B cell (primary cell): ENCODE measurements around the gene RBM20. TPM values are rescaled to one million over a fixed set of nuclear protein-coding genes. Genes with fewer than 3 reads are reported as not detected.

Source experiments
- ATAC-seq: fragments of 200-7000 bp; cut with Tn5 transposase; one replicate; pipeline ENCODE4 v1.10.0; 2021; ENCODE audit warnings: low read depth, mild to moderate bottlenecking, moderate number of reproducible peaks, moderate library complexity
- CTCF ChIA-PET: fragments of 350-600 bp; sonication (Branson Sonifier 250); formaldehyde crosslinking; loops from one replicate; lab custom pipeline; 2021; ENCODE audit warnings: antibody characterized with exemption, inconsistent platforms; lab: Charles Lee
- POLR2A ChIA-PET: fragments of 350-600 bp; sonication (Branson Sonifier 250); formaldehyde crosslinking; loops from one replicate; lab custom pipeline; 2021; ENCODE audit warnings: antibody characterized with exemption; lab: Charles Lee
- DNase-seq: peaks from one replicate; pipeline ENCODE4 v3.0.0; 2013
- H2AFZ ChIP-seq: 2 replicates; pipeline ENCODE4 v1.6.1; 2012; ENCODE audit warnings: mild to moderate bottlenecking, low read depth, low read length; ENCODE audit not compliant: insufficient read depth, poor library complexity, severe bottlenecking
- H3K27ac ChIP-seq, 2 donors: 1 replicate in 1 of 2; 2 replicates in 1 of 2; pipeline ENCODE4 v1.5.1; 2012 to 2013; ENCODE audit warnings: low read length in 2 of 2, mild to moderate bottlenecking in 2 of 2, moderate library complexity in 1 of 2
- H3K27me3 ChIP-seq, 4 experiments: fragments of 200-600 bp in 1 of 4; sonication (generic) in 1 of 4; replicated peaks in 1 of 4; 1 replicate in 2 of 4; 2 replicates in 2 of 4; pipeline versions ENCODE4 v1.6.1 to v1.7.0; 2013 to 2016; ENCODE audit warnings: low read length in 3 of 4, mild to moderate bottlenecking in 2 of 4, mixed read lengths in 1 of 4, moderate library complexity in 1 of 4; ENCODE audit not compliant: insufficient read depth in 4 of 4, control insufficient read depth in 3 of 4; ENCODE audit errors: control extremely low read depth in 1 of 4
- H3K36me3 ChIP-seq, 2 experiments: replicated peaks in 1 of 2; 1 replicate in 1 of 2; 2 replicates in 1 of 2; pipeline versions ENCODE4 v1.6.1 to v1.7.1; 2013; ENCODE audit warnings: low read length in 1 of 2; ENCODE audit not compliant: insufficient read depth in 2 of 2, control insufficient read depth in 1 of 2; ENCODE audit errors: control extremely low read depth in 1 of 2, extremely low read depth in 1 of 2
- H3K4me1 ChIP-seq, 2 donors: fragments of 200-600 bp in 1 of 2; sonication (generic) in 1 of 2; 1 replicate in 1 of 2; 2 replicates in 1 of 2; pipeline versions ENCODE4 v1.5.1 to v1.6.1; 2013 to 2017; ENCODE audit warnings: low read length in 2 of 2; ENCODE audit not compliant: control insufficient read depth in 2 of 2, insufficient read depth in 2 of 2
- H3K4me2 ChIP-seq: replicated peaks from 2 replicates; pipeline ENCODE3; 2012; ENCODE audit warnings: mild to moderate bottlenecking, low read depth, low read length; ENCODE audit not compliant: poor library complexity, severe bottlenecking
- H3K4me3 ChIP-seq, 5 experiments: fragments of 200-600 bp in 1 of 5; sonication (generic) in 1 of 5; 1 replicate in 3 of 5; 2 replicates in 2 of 5; pipeline versions ENCODE4 v1.5.1 to v1.7.0; 2011 to 2016; ENCODE audit warnings: low read length in 4 of 5, mild to moderate bottlenecking in 4 of 5, low read depth in 2 of 5, control low read depth in 1 of 5, moderate library complexity in 1 of 5; ENCODE audit not compliant: insufficient read depth in 1 of 5; ENCODE audit errors: control extremely low read depth in 1 of 5, extremely low read depth in 1 of 5
- H3K79me2 ChIP-seq: fragments of 200-600 bp; sonication (generic); one replicate; pipeline ENCODE4 v1.6.0; 2016; ENCODE audit warnings: low read length; ENCODE audit not compliant: control insufficient read depth, insufficient read depth
- H3K9ac ChIP-seq: fragments of 200-600 bp; sonication (generic); 2 replicates; pipeline ENCODE4 v1.6.1; 2017; ENCODE audit warnings: mild to moderate bottlenecking, low read length, moderate library complexity
- H3K9me3 ChIP-seq, 3 donors: one replicate each; pipeline versions ENCODE4 v1.6.1 to v1.7.1; 2013; ENCODE audit warnings: low read length in 2 of 3; ENCODE audit not compliant: control insufficient read depth in 2 of 3, insufficient read depth in 1 of 3; ENCODE audit errors: control extremely low read depth in 1 of 3
- H4K20me1 ChIP-seq: 2 replicates; pipeline ENCODE4 v1.6.0; 2012; ENCODE audit warnings: mild to moderate bottlenecking, low read length; ENCODE audit not compliant: insufficient read depth, control insufficient read depth, poor library complexity, severe bottlenecking
- H3K27ac Mint-ChIP-seq: one replicate; pipeline ENCODE4 v1.8.0; 2021; ENCODE audit warnings: mixed read lengths
- H3K27me3 Mint-ChIP-seq: one replicate; pipeline ENCODE4 v1.8.0; 2021; ENCODE audit warnings: mixed read lengths
- H3K4me1 Mint-ChIP-seq: one replicate; pipeline ENCODE4 v1.8.0; 2021; ENCODE audit warnings: mixed read lengths
- H3K4me3 Mint-ChIP-seq: one replicate; pipeline ENCODE4 v1.8.0; 2021; ENCODE audit warnings: mixed read lengths
- H3K9me3 Mint-ChIP-seq: one replicate; pipeline ENCODE4 v1.8.0; 2022; ENCODE audit warnings: mixed read lengths; ENCODE audit not compliant: insufficient read depth
- EZH2 ChIP-seq: IDR thresholded peaks from 2 replicates; pipeline ENCODE4 v1.6.1; 2012; ENCODE audit warnings: borderline replicate concordance, low read depth, mild to moderate bottlenecking, moderate library complexity, low read length; ENCODE audit not compliant: insufficient read depth, poor library complexity, severe bottlenecking
- WGBS: methylation state at CpG from one replicate; pipeline ENCODE4 v1.1.5; 2013; ENCODE audit warnings: missing lambda C conversion rate; ENCODE audit not compliant: insufficient coverage; 5-methylcytosine and 5-hydroxymethylcytosine counted together
- intact Hi-C: fragments of 100-400 bp; cut with micrococcal nuclease; formaldehyde crosslinking; loops from one replicate; pipeline ENCODE4 v1.10.0; 2022
- polyA plus RNA-seq: library from polyadenylated mRNA; depleted of rRNA; stranded (reverse); fragments of >200 nt; gene quantifications from 2 replicates; pipeline ENCODE4 v1.2.3, GENCODE V29; 2012
- total RNA-seq, 2 donors: library from RNA; stranded (reverse); fragments of 120-200 nt in 1 of 2; gene quantifications; 1 replicate in 1 of 2; 2 replicates in 1 of 2; pipeline versions ENCODE4 v1.2.3 to v1.2.4, GENCODE V29; 2013 to 2022
- TF ChIP-seq, protein P1 (sequence below): fragments of 200-600 bp; IDR thresholded peaks from one replicate; pipeline ENCODE4 v1.8.0; 2022; ENCODE audit warnings: antibody characterized with exemption, mild to moderate bottlenecking

RBM20 gene
- total and polyA plus RNA-seq, 2 donors (not counting 1 experiment from before 2014, with no cell fraction given): not detected

DNA sequence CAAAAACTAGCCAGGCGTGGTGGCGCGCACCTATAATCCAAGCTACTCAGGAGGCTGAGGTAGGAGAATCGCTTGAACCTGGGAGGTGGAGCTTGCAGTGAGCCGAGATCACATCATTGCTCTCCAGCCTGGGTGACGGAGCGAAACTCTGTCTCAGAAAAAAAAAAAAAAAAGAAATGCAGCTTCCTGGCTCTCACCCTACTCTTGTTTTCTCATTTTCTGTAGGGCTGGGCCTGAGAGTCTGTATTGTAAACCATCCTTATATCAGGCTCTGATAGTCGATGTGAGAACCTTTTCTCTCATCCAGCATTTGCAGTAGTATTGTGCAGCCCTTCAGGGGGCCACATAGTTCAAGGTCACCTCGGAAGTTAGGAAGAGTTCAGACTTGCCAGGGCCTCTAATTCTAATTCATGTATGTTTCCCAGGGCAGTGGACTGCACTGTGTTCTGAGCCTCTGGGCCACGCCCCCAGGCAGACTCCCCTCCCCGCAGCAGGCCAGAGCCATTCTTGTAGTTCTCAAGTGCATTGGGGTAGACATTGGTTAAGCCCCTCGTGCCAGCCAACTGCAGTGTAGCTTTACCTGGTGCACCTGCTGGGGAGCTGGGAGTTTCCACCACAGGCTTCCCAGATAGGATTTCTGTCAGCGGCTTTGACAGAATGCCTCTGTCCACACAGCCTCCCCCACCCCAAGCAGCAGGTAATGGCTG, 189.3 kb downstream of the RBM20 start:
- Histone ChIP-seq H3K27ac (no peak overlapping the region), H3K4me3 (no peak overlapping the region), H3K79me2 (no peaks in the 10 kb centered on the region), H2AFZ (no peak overlapping the region), H4K20me1 (no peaks in the 10 kb centered on the region), H3K4me2 (no peak overlapping the region), H3K9me3 (no peaks in the 10 kb centered on the region), H3K36me3 (no peaks in the 10 kb centered on the region), H3K4me1 (peaks cover 18 to 34% of the 10 kb centered on the region in 2 donors), H3K27me3 (no peaks in the 10 kb centered on the region), H3K9ac (no peak overlapping the region)
- Mint-ChIP-seq H3K27me3 (no peaks in the 10 kb centered on the region), H3K4me3 (no peak overlapping the region), H3K4me1 (peaks cover 36% of the 10 kb centered on the region), H3K9me3 (no peaks in the 10 kb centered on the region), H3K27ac (no peak overlapping the region)
- intact Hi-C loops: no loop called here
- WGBS: 96% methylated on average over 5 of the region's 13 CpGs
- TF ChIP-seq, protein P1, sequence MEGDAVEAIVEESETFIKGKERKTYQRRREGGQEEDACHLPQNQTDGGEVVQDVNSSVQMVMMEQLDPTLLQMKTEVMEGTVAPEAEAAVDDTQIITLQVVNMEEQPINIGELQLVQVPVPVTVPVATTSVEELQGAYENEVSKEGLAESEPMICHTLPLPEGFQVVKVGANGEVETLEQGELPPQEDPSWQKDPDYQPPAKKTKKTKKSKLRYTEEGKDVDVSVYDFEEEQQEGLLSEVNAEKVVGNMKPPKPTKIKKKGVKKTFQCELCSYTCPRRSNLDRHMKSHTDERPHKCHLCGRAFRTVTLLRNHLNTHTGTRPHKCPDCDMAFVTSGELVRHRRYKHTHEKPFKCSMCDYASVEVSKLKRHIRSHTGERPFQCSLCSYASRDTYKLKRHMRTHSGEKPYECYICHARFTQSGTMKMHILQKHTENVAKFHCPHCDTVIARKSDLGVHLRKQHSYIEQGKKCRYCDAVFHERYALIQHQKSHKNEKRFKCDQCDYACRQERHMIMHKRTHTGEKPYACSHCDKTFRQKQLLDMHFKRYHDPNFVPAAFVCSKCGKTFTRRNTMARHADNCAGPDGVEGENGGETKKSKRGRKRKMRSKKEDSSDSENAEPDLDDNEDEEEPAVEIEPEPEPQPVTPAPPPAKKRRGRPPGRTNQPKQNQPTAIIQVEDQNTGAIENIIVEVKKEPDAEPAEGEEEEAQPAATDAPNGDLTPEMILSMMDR: no peak
- no peak for TF ChIP-seq EZH2
- ATAC-seq (no peak), DNase-seq (no peak)
- ChIA-PET CTCF (interaction anchor here (0.8 to 2.7 kb wide), 4 partner anchors 8 to 35 kb away, joined by 3 to 13 read pairs (median 4); no protein-coding TSS in a partner anchor), POLR2A (interaction anchor here (0.6 kb wide), 1 partner anchor 232 kb away, joined by 3 read pairs; no protein-coding TSS in a partner anchor)

- Histone ChIP-seq H4K20me1 (no peaks in the 10 kb centered on the region), H3K4me2 (no peak overlapping the region), H3K4me3 (no peak overlapping the region), H3K36me3 (no peaks in the 10 kb centered on the region), H3K4me1 (peaks cover 18 to 34% of the 10 kb centered on the region in 2 donors), H3K9me3 (no peaks in the 10 kb centered on the region), H3K79me2 (no peaks in the 10 kb centered on the region), H3K27me3 (no peaks in the 10 kb centered on the region), H3K27ac (no peak overlapping the region), H3K9ac (no peak overlapping the region), H2AFZ (no peak overlapping the region)
- H3K4me3 Mint-ChIP-seq: no peak overlapping the region
- no peak for ATAC-seq
- no peaks in the 10 kb centered on the region for H3K27me3 Mint-ChIP-seq
- POLR2A ChIA-PET: no interaction called here
- intact Hi-C loops: no loop called here
- no peak overlapping the region for H3K27ac Mint-ChIP-seq
- no peaks in the 10 kb centered on the region for H3K9me3 Mint-ChIP-seq
- WGBS: 100% methylated on average over 13 of the region's 14 CpGs
- peaks cover 36% of the 10 kb centered on the region for H3K4me1 Mint-ChIP-seq
- CTCF ChIA-PET: interaction anchor here (1.5 to 2.7 kb wide), 2 partner anchors 31 to 39 kb away, joined by 3 to 13 read pairs; no protein-coding TSS in a partner anchor
- TF ChIP-seq, protein P1: no peak
- TF ChIP-seq EZH2: no peak
- no peak for DNase-seq
Measured at GRCh38 chr10:110833941-110834628, 189.9 kb downstream of the RBM20 start.
